ENCODE results near the gene OASL.

OASL gene

GRCh38 chr12:120994589-120995337 lies 44.3 kb downstream of the OASL start:
- Histone ChIP-seq H3K4ac (ENCODE audit: low read length) (no peak overlapping the region), H3K18ac (ENCODE audit: low read length) (no peak overlapping the region), H3K4me2 (ENCODE audit: insufficient read depth, low read length, poor library complexity, severe bottlenecking) (no peak overlapping the region), H3K36me3 (replicated peaks in 1 of 2; ENCODE audit: control insufficient read depth in 2 of 2, insufficient read depth in 2 of 2, low read length in 2 of 2) (no peaks in the 10 kb centered on the region), H3K14ac (ENCODE audit: low read length) (no peak overlapping the region), H3K9ac (ENCODE audit: low read depth, low read length, poor library complexity) (no peak overlapping the region), H3K4me1 (ENCODE audit: control insufficient read depth in 2 of 2, insufficient read depth in 1 of 2, low read depth in 1 of 2, low read length in 2 of 2) (no peaks in the 10 kb centered on the region), H2AFZ (ENCODE audit: low read length) (no peak overlapping the region), H3K23ac (ENCODE audit: low read depth, low read length, poor library complexity) (no peak overlapping the region), H2BK12ac (ENCODE audit: low read length) (no peak overlapping the region), H3K27me3 (ENCODE audit: control insufficient read depth in 3 of 3, insufficient read depth in 3 of 3, low read depth in 1 of 3, low read length in 3 of 3) (peaks cover 0 to 3% (median 0%) of the 10 kb centered on the region in 3 experiments), H4K91ac (ENCODE audit: low read depth, low read length, poor library complexity) (no peak overlapping the region), H3K79me1 (ENCODE audit: low read depth, low read length) (no peaks in the 10 kb centered on the region), H2BK120ac (ENCODE audit: low read depth, low read length) (no peak overlapping the region), H3K4me3 (ENCODE audit: low read length in 2 of 2) (no peak overlapping the region), H4K8ac (ENCODE audit: low read depth, low read length) (no peak overlapping the region), H2BK5ac (ENCODE audit: low read length) (no peak overlapping the region), H3K27ac (replicated peaks; ENCODE audit: low read length) (no peak overlapping the region), H2AK5ac (ENCODE audit: low read depth, low read length) (no peak overlapping the region), H2BK15ac (ENCODE audit: low read length) (peak overlapping the region; percentile 46), H3K9me3 (replicated peaks in 1 of 2; ENCODE audit: control insufficient read depth in 2 of 2, insufficient read depth in 1 of 2, low read depth in 1 of 2, low read length in 2 of 2) (peaks cover 0 to 2% of the 10 kb centered on the region in 2 donors)
- DNase-seq (ENCODE audit: low spot score), result no peak
- WGBS, 2 donors (ENCODE audit: extremely low coverage in 2 of 2, insufficient read length in 2 of 2, insufficient replicate concordance in 1 of 2), result 98% methylated on average over 2 of the region's 2 CpGs; no CpG with 5 or more reads in 1 of the 2 donors

- Histone ChIP-seq H2BK12ac (ENCODE audit: low read length) (no peak overlapping the region), H3K4me2 (ENCODE audit: insufficient read depth, low read length, poor library complexity, severe bottlenecking) (no peak overlapping the region), H3K79me1 (ENCODE audit: low read depth, low read length) (no peaks in the 10 kb centered on the region), H3K23ac (ENCODE audit: low read depth, low read length, poor library complexity) (peak overlapping the region; percentile 29), H2BK120ac (ENCODE audit: low read depth, low read length) (no peak overlapping the region), H3K4me3 (ENCODE audit: low read length in 2 of 2) (no peak overlapping the region), H3K4ac (ENCODE audit: low read length) (no peak overlapping the region), H3K36me3 (replicated peaks in 1 of 2; ENCODE audit: control insufficient read depth in 2 of 2, insufficient read depth in 2 of 2, low read length in 2 of 2) (no peaks in the 10 kb centered on the region), H3K18ac (ENCODE audit: low read length) (no peak overlapping the region), H3K9ac (ENCODE audit: low read depth, low read length, poor library complexity) (no peak overlapping the region), H3K4me1 (ENCODE audit: control insufficient read depth in 2 of 2, insufficient read depth in 1 of 2, low read depth in 1 of 2, low read length in 2 of 2) (no peaks in the 10 kb centered on the region), H3K27me3 (ENCODE audit: control insufficient read depth in 3 of 3, insufficient read depth in 3 of 3, low read depth in 1 of 3, low read length in 3 of 3) (peaks cover 0 to 3% (median 0%) of the 10 kb centered on the region in 3 experiments), H4K8ac (ENCODE audit: low read depth, low read length) (no peak overlapping the region), H3K14ac (ENCODE audit: low read length) (peak overlapping the region; percentile 76), H3K9me3 (replicated peaks in 1 of 2; ENCODE audit: control insufficient read depth in 2 of 2, insufficient read depth in 1 of 2, low read depth in 1 of 2, low read length in 2 of 2) (peaks cover 0 to 2% of the 10 kb centered on the region in 2 donors), H2AFZ (ENCODE audit: low read length) (no peak overlapping the region), H2BK15ac (ENCODE audit: low read length) (peak overlapping the region; percentile 46), H4K91ac (ENCODE audit: low read depth, low read length, poor library complexity) (no peak overlapping the region), H2BK5ac (ENCODE audit: low read length) (no peak overlapping the region), H2AK5ac (ENCODE audit: low read depth, low read length) (no peak overlapping the region), H3K27ac (replicated peaks; ENCODE audit: low read length) (no peak overlapping the region)
- no CpG with 5 or more reads among the region's 15 CpGs for WGBS, 2 donors (ENCODE audit: extremely low coverage in 2 of 2, insufficient read length in 2 of 2, insufficient replicate concordance in 1 of 2)
- no peak for DNase-seq (ENCODE audit: low spot score)
Observed at GRCh38 chr12:120994059-120994458, 45.0 kb downstream of the OASL start.

- H3K4me3 ChIP-seq (ENCODE audit: low read length in 2 of 2), result no peak overlapping the region
- no peak overlapping the region for H2AFZ ChIP-seq (ENCODE audit: low read length)
- no peak overlapping the region for H2BK5ac ChIP-seq (ENCODE audit: low read length)
- H2BK120ac ChIP-seq (ENCODE audit: low read depth, low read length), result no peak overlapping the region
- no peaks in the 10 kb centered on the region for H3K36me3 ChIP-seq (replicated peaks in 1 of 2; ENCODE audit: control insufficient read depth in 2 of 2, insufficient read depth in 2 of 2, low read length in 2 of 2)
- no peak overlapping the region for H3K9ac ChIP-seq (ENCODE audit: low read depth, low read length, poor library complexity)
- peaks cover 0 to 3% (median 2%) of the 10 kb centered on the region in 3 experiments for H3K27me3 ChIP-seq (ENCODE audit: control insufficient read depth in 3 of 3, insufficient read depth in 3 of 3, low read depth in 1 of 3, low read length in 3 of 3)
- no peak overlapping the region for H4K91ac ChIP-seq (ENCODE audit: low read depth, low read length, poor library complexity)
- no peak overlapping the region for H3K18ac ChIP-seq (ENCODE audit: low read length)
- no peak overlapping the region for H3K4ac ChIP-seq (ENCODE audit: low read length)
- H2BK15ac ChIP-seq (ENCODE audit: low read length), result no peak overlapping the region
- H4K8ac ChIP-seq (ENCODE audit: low read depth, low read length), result no peak overlapping the region
- H3K79me1 ChIP-seq (ENCODE audit: low read depth, low read length), result no peaks in the 10 kb centered on the region
- no peak overlapping the region for H3K4me2 ChIP-seq (ENCODE audit: insufficient read depth, low read length, poor library complexity, severe bottlenecking)
- no peak for DNase-seq (ENCODE audit: low spot score)
- no CpG with 5 or more reads among the region's 11 CpGs for WGBS, 2 donors (ENCODE audit: extremely low coverage in 2 of 2, insufficient read length in 2 of 2, insufficient replicate concordance in 1 of 2)
- H2BK12ac ChIP-seq (ENCODE audit: low read length), result no peak overlapping the region
- no peak overlapping the region for H2AK5ac ChIP-seq (ENCODE audit: low read depth, low read length)
- peaks cover 0 to 2% of the 10 kb centered on the region in 2 donors for H3K9me3 ChIP-seq (replicated peaks in 1 of 2; ENCODE audit: control insufficient read depth in 2 of 2, insufficient read depth in 1 of 2, low read depth in 1 of 2, low read length in 2 of 2)
- no peak overlapping the region for H3K27ac ChIP-seq (replicated peaks; ENCODE audit: low read length)
- no peak overlapping the region for H3K23ac ChIP-seq (ENCODE audit: low read depth, low read length, poor library complexity)
- no peaks in the 10 kb centered on the region for H3K4me1 ChIP-seq (ENCODE audit: control insufficient read depth in 2 of 2, insufficient read depth in 1 of 2, low read depth in 1 of 2, low read length in 2 of 2)
- no peak overlapping the region for H3K14ac ChIP-seq (ENCODE audit: low read length)
Observed at GRCh38 chr12:120993496-120993895, 45.5 kb downstream of the OASL start.

GRCh38 chr12:120992989-120993388 lies 46.1 kb downstream of the OASL start:
- no CpG with 5 or more reads among the region's 1 CpG for WGBS, 2 donors (ENCODE audit: extremely low coverage in 2 of 2, insufficient read length in 2 of 2, insufficient replicate concordance in 1 of 2)
- Histone ChIP-seq H3K4me2 (ENCODE audit: insufficient read depth, low read length, poor library complexity, severe bottlenecking) (no peak overlapping the region), H3K27me3 (ENCODE audit: control insufficient read depth in 3 of 3, insufficient read depth in 3 of 3, low read depth in 1 of 3, low read length in 3 of 3) (peaks cover 0 to 3% (median 2%) of the 10 kb centered on the region in 3 experiments), H3K14ac (ENCODE audit: low read length) (no peak overlapping the region), H3K4ac (ENCODE audit: low read length) (no peak overlapping the region), H3K4me1 (ENCODE audit: control insufficient read depth in 2 of 2, insufficient read depth in 1 of 2, low read depth in 1 of 2, low read length in 2 of 2) (no peaks in the 10 kb centered on the region), H2BK12ac (ENCODE audit: low read length) (no peak overlapping the region), H3K18ac (ENCODE audit: low read length) (no peak overlapping the region), H3K4me3 (ENCODE audit: low read length in 2 of 2) (no peak overlapping the region), H4K91ac (ENCODE audit: low read depth, low read length, poor library complexity) (no peak overlapping the region), H3K79me1 (ENCODE audit: low read depth, low read length) (no peaks in the 10 kb centered on the region), H3K9ac (ENCODE audit: low read depth, low read length, poor library complexity) (peak overlapping the region; percentile 65), H2BK15ac (ENCODE audit: low read length) (no peak overlapping the region), H2BK5ac (ENCODE audit: low read length) (no peak overlapping the region), H2BK120ac (ENCODE audit: low read depth, low read length) (no peak overlapping the region), H4K8ac (ENCODE audit: low read depth, low read length) (no peak overlapping the region), H3K36me3 (replicated peaks in 1 of 2; ENCODE audit: control insufficient read depth in 2 of 2, insufficient read depth in 2 of 2, low read length in 2 of 2) (no peaks in the 10 kb centered on the region), H3K9me3 (replicated peaks in 1 of 2; ENCODE audit: control insufficient read depth in 2 of 2, insufficient read depth in 1 of 2, low read depth in 1 of 2, low read length in 2 of 2) (peaks cover 0 to 2% of the 10 kb centered on the region in 2 donors), H3K23ac (ENCODE audit: low read depth, low read length, poor library complexity) (no peak overlapping the region), H2AK5ac (ENCODE audit: low read depth, low read length) (no peak overlapping the region), H2AFZ (ENCODE audit: low read length) (no peak overlapping the region), H3K27ac (replicated peaks; ENCODE audit: low read length) (no peak overlapping the region)
- no peak for DNase-seq (ENCODE audit: low spot score)

All from neuronal stem cell (in vitro differentiated cells).